Muscle of leg (tissue), 9 donors: ENCODE measurements around the gene NBL1. TPM values are rescaled to one million over a fixed set of nuclear protein-coding genes. Genes with fewer than 3 reads are reported as not detected.

Experiments used
- polyA plus RNA-seq, 8 donors: library from polyadenylated mRNA; unstranded; fragments of 120-200 nt; gene quantifications; one replicate each; pipeline versions ENCODE4 v1.2.1 to v1.2.3, GENCODE V29; 2013; ENCODE audit warnings: inconsistent platforms in 1 of 8, low replicate concordance in 1 of 8; ENCODE audit not compliant: insufficient read length in 8 of 8, insufficient read depth in 1 of 8
- total RNA-seq: library from RNA; stranded (reverse); fragments of 120-200 nt; gene quantifications from one replicate; pipeline ENCODE4 v1.2.4, GENCODE V29; 2013

NBL1 gene
- total and polyA plus RNA-seq, 9 donors, result 23.8 to 60.6 (median 42.4) TPM

Other genes with a start within 250 kb of the NBL1 start
- gene CAPZB, start 158.8 kb upstream of the NBL1 start, total RNA-seq, result 85.8 TPM
- gene CAPZB, start 158.8 kb upstream of the NBL1 start, polyA plus RNA-seq, result 100 to 1,000 TPM; 247 to 296 (median 271) TPM
- not detected for gene HTR6, start 20.6 kb downstream of the NBL1 start, total RNA-seq
- not detected for gene HTR6, start 20.6 kb downstream of the NBL1 start, polyA plus RNA-seq
- 2.6 TPM for gene TMCO4, start 155.6 kb downstream of the NBL1 start, total RNA-seq
- 1 to 10 TPM; 1.7 to 3.7 (median 2.0) TPM for gene TMCO4, start 155.6 kb downstream of the NBL1 start, polyA plus RNA-seq
- gene RNF186, start 171.0 kb downstream of the NBL1 start, total RNA-seq, result not detected
- under 1 TPM in 2 of 8 donors, not detected in 6; 0.29 to 0.72 TPM for gene RNF186, start 171.0 kb downstream of the NBL1 start, polyA plus RNA-seq
- gene OTUD3, start 238.1 kb downstream of the NBL1 start, total RNA-seq, result 6.8 TPM
- gene OTUD3, start 238.1 kb downstream of the NBL1 start, polyA plus RNA-seq, result 1 to 10 TPM; 5.1 to 9.3 (median 6.4) TPM